Neural progenitor cell (in vitro differentiated cells): ENCODE data around the gene SPRED2. TPM values are rescaled to one million over a fixed set of nuclear protein-coding genes. Genes with fewer than 3 reads are reported as not detected.
"Not testable (repeated sequence)": the region's sequence is repeated elsewhere in the genome, so short reads cannot be mapped to it uniquely, and the experiment has no call there.

ENCODE experiments used
- DNase-seq: peaks from one replicate; pipeline ENCODE4 v3.0.0-alpha.2; 2016; ENCODE audit warnings: low spot score
- H2AFZ ChIP-seq: fragments of 200-600 bp; sonication (generic); replicated peaks from 2 replicates; pipeline ENCODE4 v1.6.1; 2016; ENCODE audit warnings: antibody characterized with exemption
- H3F3A ChIP-seq: fragments of 200-600 bp; sonication (generic); 2 replicates; pipeline ENCODE4 v1.6.1; 2016; ENCODE audit warnings: antibody characterized with exemption, low read depth
- H3K27ac ChIP-seq: fragments of 200-600 bp; sonication (generic); 2 replicates; pipeline ENCODE4 v1.5.1; 2016; ENCODE audit warnings: mild to moderate bottlenecking
- H3K27me3 ChIP-seq: fragments of 200-600 bp; sonication (generic); 2 replicates; pipeline ENCODE4 v1.6.1; 2016; ENCODE audit warnings: mild to moderate bottlenecking, moderate library complexity
- H3K36me3 ChIP-seq: fragments of 200-600 bp; sonication (generic); 2 replicates; pipeline ENCODE4 v1.5.1; 2016
- H3K4me1 ChIP-seq: fragments of 200-600 bp; sonication (generic); 2 replicates; pipeline ENCODE4 v1.6.1; 2016; ENCODE audit warnings: mixed run types
- H3K4me2 ChIP-seq: fragments of 200-600 bp; sonication (generic); 2 replicates; pipeline ENCODE4 v1.6.1; 2016
- H3K4me3 ChIP-seq: fragments of 200-600 bp; sonication (generic); 2 replicates; pipeline ENCODE4 v1.5.1; 2016
- H3K79me2 ChIP-seq: fragments of 200-600 bp; sonication (generic); 2 replicates; pipeline ENCODE4 v1.6.1; 2016; ENCODE audit warnings: low read depth
- H3K9ac ChIP-seq: fragments of 200-600 bp; sonication (generic); 2 replicates; pipeline ENCODE4 v1.6.1; 2016
- H3K9me3 ChIP-seq: fragments of 200-600 bp; sonication (generic); 2 replicates; pipeline ENCODE4 v1.5.1; 2016; ENCODE audit warnings: low read depth
- H4K20me1 ChIP-seq: fragments of 200-600 bp; sonication (generic); 2 replicates; pipeline ENCODE4 v1.6.1; 2016; ENCODE audit warnings: low read depth
- H3K27ac Mint-ChIP-seq: 3 replicates; pipeline ENCODE4 v1.8.0; 2021; ENCODE audit warnings: mixed read lengths
- H3K27me3 Mint-ChIP-seq: 2 replicates; pipeline ENCODE4 v1.8.0; 2022; ENCODE audit warnings: low read depth, mild to moderate bottlenecking, inconsistent platforms, moderate library complexity, mixed read lengths; ENCODE audit not compliant: insufficient read depth
- H3K36me3 Mint-ChIP-seq: 3 replicates; pipeline ENCODE4 v1.8.0; 2021; ENCODE audit warnings: mixed read lengths
- H3K4me1 Mint-ChIP-seq: 3 replicates; pipeline ENCODE4 v1.8.0; 2021; ENCODE audit warnings: mixed read lengths
- H3K4me3 Mint-ChIP-seq: 3 replicates; pipeline ENCODE4 v1.8.0; 2021; ENCODE audit warnings: mild to moderate bottlenecking, moderate library complexity, mixed read lengths
- H3K9me3 Mint-ChIP-seq: 3 replicates; pipeline ENCODE4 v1.8.0; 2020; ENCODE audit warnings: mixed read lengths
- CTCF ChIP-seq: fragments of 200-600 bp; sonication (generic); IDR thresholded peaks from 2 replicates; pipeline ENCODE4 v1.5.1; 2017; ENCODE audit warnings: antibody characterized with exemption, mild to moderate bottlenecking
- EZH2 ChIP-seq: fragments of 200-600 bp; sonication (generic); IDR thresholded peaks from 2 replicates; pipeline ENCODE4 v1.6.1; 2017; ENCODE audit warnings: antibody characterized with exemption, mild to moderate bottlenecking, moderate library complexity
- EZH2phosphoT487 ChIP-seq: fragments of 200-600 bp; sonication (generic); IDR thresholded peaks from 2 replicates; pipeline ENCODE4 v1.6.1; 2017; ENCODE audit warnings: antibody characterized with exemption
- total RNA-seq: library from RNA; depleted of rRNA; stranded (reverse); fragments of >200 nt; gene quantifications from 2 replicates; pipeline ENCODE4 v1.2.3, GENCODE V29; 2015; ENCODE audit warnings: low replicate concordance

The SPRED2 gene
- total RNA-seq, 1 donor from 2014 or later = 11.6 TPM

- Mint-ChIP-seq H3K27ac (no peak overlapping the region), H3K9me3 (peaks cover 1% of the 10 kb centered on the region), H3K4me1 (no peaks in the 10 kb centered on the region), H3K4me3 (no peak overlapping the region), H3K27me3 (peaks cover 4% of the 10 kb centered on the region), H3K36me3 (peaks cover 31% of the 10 kb centered on the region)
- TF ChIP-seq EZH2 (no peak), CTCF (no peak), EZH2phosphoT487 (no peak)
- H3K79me2 ChIP-seq = no peaks in the 10 kb centered on the region
- H3K4me3 ChIP-seq = no peak overlapping the region
- no peak for DNase-seq
- H3K4me1 ChIP-seq = no peaks in the 10 kb centered on the region
- H3K9ac ChIP-seq = no peak overlapping the region
- no peaks in the 10 kb centered on the region for H4K20me1 ChIP-seq
- H3F3A ChIP-seq = no peaks in the 10 kb centered on the region
- no peak overlapping the region for H3K4me2 ChIP-seq
- no peaks in the 10 kb centered on the region for H3K27me3 ChIP-seq
- H2AFZ ChIP-seq = no peak overlapping the region
- no peak overlapping the region for H3K27ac ChIP-seq
- H3K9me3 ChIP-seq = no peaks in the 10 kb centered on the region
- H3K36me3 ChIP-seq = no peaks in the 10 kb centered on the region
These were observed 112.7 kb downstream of the SPRED2 start for GRCh38 chr2:65319674-65320041.

- no peak overlapping the region for H3K9ac ChIP-seq
- H3K4me3 ChIP-seq = no peak overlapping the region
- H3K4me2 ChIP-seq = no peak overlapping the region
- H3K36me3 Mint-ChIP-seq = peaks cover 32% of the 10 kb centered on the region
- H3K79me2 ChIP-seq = no peaks in the 10 kb centered on the region
- no peaks in the 10 kb centered on the region for H3K27me3 ChIP-seq
- H3K4me3 Mint-ChIP-seq = no peak overlapping the region
- TF ChIP-seq CTCF (no peak), EZH2 (no peak), EZH2phosphoT487 (no peak)
- H3K36me3 ChIP-seq = no peaks in the 10 kb centered on the region
- H2AFZ ChIP-seq = no peak overlapping the region
- no peak overlapping the region for H3K27ac Mint-ChIP-seq
- H3K9me3 Mint-ChIP-seq = peaks cover 1% of the 10 kb centered on the region
- DNase-seq = no peak
- no peaks in the 10 kb centered on the region for H4K20me1 ChIP-seq
- peaks cover 4% of the 10 kb centered on the region for H3K27me3 Mint-ChIP-seq
- H3K4me1 ChIP-seq = no peaks in the 10 kb centered on the region
- H3K27ac ChIP-seq = no peak overlapping the region
- H3K9me3 ChIP-seq = no peaks in the 10 kb centered on the region
- H3F3A ChIP-seq = no peaks in the 10 kb centered on the region
- H3K4me1 Mint-ChIP-seq = no peaks in the 10 kb centered on the region
These were observed 113.2 kb downstream of the SPRED2 start for GRCh38 chr2:65319072-65319673.

- Histone ChIP-seq H3K36me3 (no peaks in the 10 kb centered on the region), H3K79me2 (no peaks in the 10 kb centered on the region), H3F3A (no peaks in the 10 kb centered on the region), H3K4me1 (no peaks in the 10 kb centered on the region), H4K20me1 (no peaks in the 10 kb centered on the region), H3K27ac (no peak overlapping the region), H2AFZ (no peak overlapping the region), H3K4me3 (no peak overlapping the region), H3K9me3 (no peaks in the 10 kb centered on the region), H3K4me2 (no peak overlapping the region), H3K9ac (no peak overlapping the region), H3K27me3 (no peaks in the 10 kb centered on the region)
- H3K27ac Mint-ChIP-seq = no peak overlapping the region
- DNase-seq = no peak
- no peaks in the 10 kb centered on the region for H3K4me1 Mint-ChIP-seq
- H3K36me3 Mint-ChIP-seq = peaks cover 39% of the 10 kb centered on the region
- no peak overlapping the region for H3K4me3 Mint-ChIP-seq
- no peak for TF ChIP-seq EZH2phosphoT487
- no peak for TF ChIP-seq EZH2
- TF ChIP-seq CTCF = no peak
- H3K27me3 Mint-ChIP-seq = peaks cover 5% of the 10 kb centered on the region
- peaks cover 1% of the 10 kb centered on the region for H3K9me3 Mint-ChIP-seq
These were observed 114.6 kb downstream of the SPRED2 start for GRCh38 chr2:65317841-65318240.

- not testable (repeated sequence) for DNase-seq, H3K36me3 ChIP-seq, H2AFZ ChIP-seq, H3K27me3 ChIP-seq, H3K27ac ChIP-seq, H3K27me3 Mint-ChIP-seq, H3K4me2 ChIP-seq, H3K4me3 ChIP-seq, H3K4me1 ChIP-seq, H4K20me1 ChIP-seq, H3K9me3 ChIP-seq, H3F3A ChIP-seq, H3K27ac Mint-ChIP-seq, H3K9ac ChIP-seq, H3K4me3 Mint-ChIP-seq, H3K79me2 ChIP-seq, H3K4me1 Mint-ChIP-seq, H3K9me3 Mint-ChIP-seq
- peaks cover 42% of the 10 kb centered on the region for H3K36me3 Mint-ChIP-seq
These were observed 115.0 kb downstream of the SPRED2 start for GRCh38 chr2:65317351-65317750.
